Measurements from ENCODE around the gene SIGLEC10. TPM values are rescaled to one million over a fixed set of nuclear protein-coding genes. Genes with fewer than 3 reads are reported as not detected.

Gene SIGLEC10
- total and polyA plus RNA-seq, 3 experiments from 2014 or later, result 1.1 to 2.9 (median 2.4) TPM

Other genes starting within 250 kb of the SIGLEC10 start
- under 1 TPM; 0.47 to 0.70 TPM for gene CD33, start 192.6 kb downstream of the SIGLEC10 start, total RNA-seq
- gene CD33, start 192.6 kb downstream of the SIGLEC10 start, polyA plus RNA-seq, result not detected
- not detected for gene SIGLECL1, start 166.6 kb downstream of the SIGLEC10 start, total RNA-seq
- not detected for gene SIGLECL1, start 166.6 kb downstream of the SIGLEC10 start, polyA plus RNA-seq
- under 1 TPM; 0.09 TPM for gene IGLON5, start 106.0 kb downstream of the SIGLEC10 start, total RNA-seq
- gene IGLON5, start 106.0 kb downstream of the SIGLEC10 start, polyA plus RNA-seq, result not detected
- 1 to 10 TPM; 3.3 to 3.6 TPM for gene VSIG10L, start 75.5 kb downstream of the SIGLEC10 start, total RNA-seq
- 0.29 TPM for gene VSIG10L, start 75.5 kb downstream of the SIGLEC10 start, polyA plus RNA-seq
- gene ETFB, start 51.3 kb downstream of the SIGLEC10 start, total RNA-seq, result 100 to 1,000 TPM; 122 to 124 TPM
- gene ETFB, start 51.3 kb downstream of the SIGLEC10 start, polyA plus RNA-seq, result 80.0 TPM
- gene CLDND2, start 48.6 kb downstream of the SIGLEC10 start, total RNA-seq, result 10 to 100 TPM; 24.9 to 25.0 TPM
- gene CLDND2, start 48.6 kb downstream of the SIGLEC10 start, polyA plus RNA-seq, result 1.5 TPM
- 100 to 1,000 TPM; 866 to 901 TPM for gene NKG7, start 45.0 kb downstream of the SIGLEC10 start, total RNA-seq
- 2,087 TPM for gene NKG7, start 45.0 kb downstream of the SIGLEC10 start, polyA plus RNA-seq
- gene LIM2, start 29.7 kb downstream of the SIGLEC10 start, total RNA-seq, result under 1 TPM; 0.66 to 0.93 TPM
- 0.38 TPM for gene LIM2, start 29.7 kb downstream of the SIGLEC10 start, polyA plus RNA-seq
- gene C19orf84, start 27.1 kb downstream of the SIGLEC10 start, total RNA-seq, result not detected
- not detected for gene C19orf84, start 27.1 kb downstream of the SIGLEC10 start, polyA plus RNA-seq
- not detected for gene SIGLEC8, start 40.8 kb upstream of the SIGLEC10 start, total RNA-seq
- not detected for gene SIGLEC8, start 40.8 kb upstream of the SIGLEC10 start, polyA plus RNA-seq
- not detected for gene CEACAM18, start 60.9 kb upstream of the SIGLEC10 start, total RNA-seq
- not detected for gene CEACAM18, start 60.9 kb upstream of the SIGLEC10 start, polyA plus RNA-seq
- gene SIGLEC12, start 84.2 kb upstream of the SIGLEC10 start, total RNA-seq, result 1 to 10 TPM in 1 of 2 experiments, under 1 TPM in 1; 0.60 to 1.0 TPM
- gene SIGLEC12, start 84.2 kb upstream of the SIGLEC10 start, polyA plus RNA-seq, result 0.31 TPM
- not detected for gene SIGLEC6, start 114.0 kb upstream of the SIGLEC10 start, total RNA-seq
- not detected for gene SIGLEC6, start 114.0 kb upstream of the SIGLEC10 start, polyA plus RNA-seq
- gene ZNF175, start 153.6 kb upstream of the SIGLEC10 start, total RNA-seq, result 10 to 100 TPM in 1 of 2 experiments, 1 to 10 TPM in 1; 10.0 to 11.6 TPM
- 3.2 TPM for gene ZNF175, start 153.6 kb upstream of the SIGLEC10 start, polyA plus RNA-seq
- gene SIGLEC5, start 212.8 kb upstream of the SIGLEC10 start, total RNA-seq, result under 1 TPM in 1 of 2 experiments, not detected in 1; 0.13 TPM
- gene SIGLEC5, start 212.8 kb upstream of the SIGLEC10 start, polyA plus RNA-seq, result not detected
- gene SIGLEC14, start 229.2 kb upstream of the SIGLEC10 start, total RNA-seq, result under 1 TPM; 0.33 to 0.35 TPM
- gene SIGLEC14, start 229.2 kb upstream of the SIGLEC10 start, polyA plus RNA-seq, result not detected

Measured in CD8-positive, alpha-beta memory T cell (primary cell).